ENCODE data around the gene GNPDA1.

GRCh38 chr5:141978389-141978788 is 34.4 kb downstream of the GNPDA1 start:
- no peak for TF ChIP-seq EZH2 (IDR thresholded peaks at IDR 0.05; ENCODE audit: borderline replicate concordance, low read length)
- TF ChIP-seq CTCF (IDR thresholded peaks at IDR 0.05; ENCODE audit: low read length) = no peak

Data from OCI-LY1 (cell line).